ENCODE measurements around the gene WDR72. TPM values are rescaled to one million over a fixed set of nuclear protein-coding genes. Genes with fewer than 3 reads are reported as not detected.

Gene WDR72
- total and polyA plus RNA-seq, 2 of the 13 experiments (the other 11 are each of a cell fraction or from before 2014, with no cell fraction given) = 0.21 to 0.60 TPM

DNA sequence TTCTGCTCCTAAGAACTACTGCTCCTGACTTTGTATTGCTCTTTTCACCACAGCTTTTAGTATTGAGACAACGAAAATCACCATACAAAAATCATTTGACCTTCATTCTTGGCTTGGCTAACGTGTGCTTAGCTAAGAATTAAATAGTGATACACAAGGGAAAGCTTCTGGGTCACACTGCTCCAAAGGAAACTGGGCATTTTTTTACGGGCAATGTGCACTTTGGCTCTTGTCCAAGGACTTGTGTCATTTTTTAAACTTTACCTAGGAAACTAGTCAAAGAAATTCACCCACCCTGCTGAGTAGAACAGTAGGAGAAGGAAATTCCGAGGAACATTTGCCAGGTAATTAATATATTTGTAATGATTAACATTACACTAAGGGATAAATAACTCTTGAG, 19.8 kb downstream of the WDR72 start (continued):
- TF ChIP-seq, protein P1, sequence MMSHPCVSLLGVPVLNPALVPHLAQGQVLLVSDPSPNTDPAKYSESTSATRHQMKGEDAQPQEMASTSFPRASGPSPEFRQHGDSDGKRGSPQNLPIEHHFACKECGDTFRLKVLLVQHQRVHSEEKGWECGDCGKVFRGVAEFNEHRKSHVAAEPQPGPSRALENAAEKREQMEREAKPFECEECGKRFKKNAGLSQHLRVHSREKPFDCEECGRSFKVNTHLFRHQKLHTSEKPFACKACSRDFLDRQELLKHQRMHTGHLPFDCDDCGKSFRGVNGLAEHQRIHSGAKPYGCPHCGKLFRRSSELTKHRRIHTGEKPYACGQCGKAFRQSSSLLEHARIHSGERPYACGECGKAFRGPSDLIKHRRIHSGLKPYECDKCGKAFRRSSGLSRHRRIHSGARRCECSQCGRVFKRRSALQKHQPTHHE (CRISPR knock-in tag; IDR thresholded peaks at IDR 0.05; ENCODE audit: borderline replicate concordance) = no peak
- no peak for TF ChIP-seq MAFG (CRISPR knock-in tag; IDR thresholded peaks at IDR 0.05)
- TF ChIP-seq ZSCAN9 (CRISPR knock-in tag; IDR thresholded peaks at IDR 0.05; ENCODE audit: borderline replicate concordance) = no peak
- TF ChIP-seq ZNF781 (CRISPR knock-in tag; IDR thresholded peaks at IDR 0.05; ENCODE audit: borderline replicate concordance, not compliant biosample characterization) = no peak
- TF ChIP-seq, protein P2, sequence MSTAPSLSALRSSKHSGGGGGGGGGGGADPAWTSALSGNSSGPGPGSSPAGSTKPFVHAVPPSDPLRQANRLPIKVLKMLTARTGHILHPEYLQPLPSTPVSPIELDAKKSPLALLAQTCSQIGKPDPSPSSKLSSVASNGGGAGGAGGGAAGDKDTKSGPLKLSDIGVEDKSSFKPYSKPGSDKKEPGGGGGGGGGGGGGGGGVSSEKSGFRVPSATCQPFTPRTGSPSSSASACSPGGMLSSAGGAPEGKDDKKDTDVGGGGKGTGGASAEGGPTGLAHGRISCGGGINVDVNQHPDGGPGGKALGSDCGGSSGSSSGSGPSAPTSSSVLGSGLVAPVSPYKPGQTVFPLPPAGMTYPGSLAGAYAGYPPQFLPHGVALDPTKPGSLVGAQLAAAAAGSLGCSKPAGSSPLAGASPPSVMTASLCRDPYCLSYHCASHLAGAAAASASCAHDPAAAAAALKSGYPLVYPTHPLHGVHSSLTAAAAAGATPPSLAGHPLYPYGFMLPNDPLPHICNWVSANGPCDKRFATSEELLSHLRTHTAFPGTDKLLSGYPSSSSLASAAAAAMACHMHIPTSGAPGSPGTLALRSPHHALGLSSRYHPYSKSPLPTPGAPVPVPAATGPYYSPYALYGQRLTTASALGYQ (CRISPR knock-in tag; IDR thresholded peaks at IDR 0.05) = no peak
- no peak for TF ChIP-seq KLF11 (CRISPR knock-in tag; IDR thresholded peaks at IDR 0.05)
- TF ChIP-seq SMYD3 (CRISPR knock-in tag; IDR thresholded peaks at IDR 0.05) = no peak
- TF ChIP-seq SMAD1 (CRISPR knock-in tag; IDR thresholded peaks at IDR 0.05; ENCODE audit: borderline replicate concordance, low read depth) = no peak
- no peak for TF ChIP-seq ZNF282 (IDR thresholded peaks at IDR 0.05; ENCODE audit: partially characterized antibody)
- TF ChIP-seq, protein P3, sequence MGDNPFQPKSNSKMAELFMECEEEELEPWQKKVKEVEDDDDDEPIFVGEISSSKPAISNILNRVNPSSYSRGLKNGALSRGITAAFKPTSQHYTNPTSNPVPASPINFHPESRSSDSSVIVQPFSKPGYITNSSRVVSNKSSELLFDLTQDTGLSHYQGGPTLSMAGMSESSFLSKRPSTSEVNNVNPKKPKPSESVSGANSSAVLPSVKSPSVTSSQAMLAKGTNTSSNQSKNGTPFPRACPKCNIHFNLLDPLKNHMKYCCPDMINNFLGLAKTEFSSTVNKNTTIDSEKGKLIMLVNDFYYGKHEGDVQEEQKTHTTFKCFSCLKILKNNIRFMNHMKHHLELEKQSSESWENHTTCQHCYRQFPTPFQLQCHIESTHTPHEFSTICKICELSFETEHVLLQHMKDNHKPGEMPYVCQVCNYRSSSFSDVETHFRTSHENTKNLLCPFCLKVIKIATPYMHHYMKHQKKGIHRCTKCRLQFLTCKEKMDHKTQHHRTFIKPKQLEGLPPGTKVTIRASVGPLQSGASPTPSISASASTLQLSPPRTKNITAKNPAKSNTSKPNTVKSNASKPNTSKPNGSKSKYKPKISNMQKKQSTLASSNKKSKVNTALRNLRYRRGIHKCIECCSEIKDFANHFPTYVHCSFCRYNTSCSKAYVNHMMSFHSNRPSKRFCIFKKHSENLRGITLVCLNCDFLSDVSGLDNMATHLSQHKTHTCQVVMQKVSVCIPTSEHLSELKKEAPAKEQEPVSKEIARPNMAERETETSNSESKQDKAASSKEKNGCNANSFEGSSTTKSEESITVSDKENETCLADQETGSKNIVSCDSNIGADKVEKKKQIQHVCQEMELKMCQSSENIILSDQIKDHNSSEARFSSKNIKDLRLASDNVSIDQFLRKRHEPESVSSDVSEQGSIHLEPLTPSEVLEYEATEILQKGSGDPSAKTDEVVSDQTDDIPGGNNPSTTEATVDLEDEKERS (CRISPR knock-in tag; IDR thresholded peaks at IDR 0.05) = no peak
- TF ChIP-seq SKI (IDR thresholded peaks at IDR 0.05; ENCODE audit: partially characterized antibody) = no peak
- TF ChIP-seq ZNF143 (CRISPR knock-in tag; IDR thresholded peaks at IDR 0.05) = no peak
- no peak for TF ChIP-seq JUN (CRISPR knock-in tag; IDR thresholded peaks at IDR 0.05)

Data from HepG2 (cell line).